Measurements from ENCODE around the gene PNMA8A. TPM values are rescaled to one million over a fixed set of nuclear protein-coding genes. Genes with fewer than 3 reads are reported as not detected.
A peak's percentile ranks its signal among the peaks of the same experiment; 100 is the strongest.

Gene PNMA8A, protein sequence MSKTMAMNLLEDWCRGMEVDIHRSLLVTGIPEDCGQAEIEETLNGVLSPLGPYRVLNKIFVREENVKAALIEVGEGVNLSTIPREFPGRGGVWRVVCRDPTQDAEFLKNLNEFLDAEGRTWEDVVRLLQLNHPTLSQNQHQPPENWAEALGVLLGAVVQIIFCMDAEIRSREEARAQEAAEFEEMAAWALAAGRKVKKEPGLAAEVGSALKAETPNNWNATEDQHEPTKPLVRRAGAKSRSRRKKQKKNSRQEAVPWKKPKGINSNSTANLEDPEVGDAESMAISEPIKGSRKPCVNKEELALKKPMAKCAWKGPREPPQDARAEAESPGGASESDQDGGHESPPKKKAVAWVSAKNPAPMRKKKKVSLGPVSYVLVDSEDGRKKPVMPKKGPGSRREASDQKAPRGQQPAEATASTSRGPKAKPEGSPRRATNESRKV
- polyA plus RNA-seq (234 and 238 TPM in 2 replicates), polyA minus RNA-seq (182 and 186 TPM in 2 replicates)

DNA sequence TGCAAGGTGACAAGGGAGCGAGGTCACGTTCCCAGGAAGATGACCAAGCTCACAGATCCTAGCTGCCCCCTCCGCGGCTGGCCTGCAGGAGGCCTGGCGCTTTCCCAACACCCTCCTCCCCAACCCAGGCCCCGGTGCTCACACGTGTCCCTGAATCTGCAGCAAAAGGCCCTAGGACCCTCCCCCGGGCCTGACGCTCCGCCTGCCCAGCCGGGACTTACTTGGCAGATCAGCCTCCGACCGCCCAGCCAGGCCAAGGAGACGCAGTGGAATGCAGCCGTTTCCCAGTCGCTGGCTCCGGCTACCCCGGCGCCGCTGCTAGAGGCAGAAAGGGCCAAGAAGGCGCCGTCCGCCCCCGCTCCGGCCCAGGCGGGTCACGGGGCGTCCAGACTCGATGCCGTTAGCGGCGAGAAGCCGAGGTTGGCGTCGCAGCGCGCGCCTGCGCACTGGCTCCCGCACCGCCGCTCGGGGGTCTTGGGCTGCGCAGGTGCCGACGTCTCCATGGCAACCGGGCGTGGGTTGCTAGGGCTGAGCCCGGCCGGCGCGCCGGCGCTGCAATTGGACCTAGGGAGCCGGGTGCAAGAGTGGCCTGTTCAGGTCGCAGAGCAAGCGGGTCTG lies at the start of gene PNMA8A:
Gene PNMA8A, minus strand, starts transcription at position 448 of the 618 bp plus-strand sequence. CDS start 528 bp downstream, outside the sequence.
- no peaks in the 10 kb centered on the region for H3K36me3 ChIP-seq (ENCODE audit: insufficient read depth, low read length)
- no peaks in the 10 kb centered on the region for H3K27me3 ChIP-seq (ENCODE audit: insufficient read depth, low read depth, low read length)
- no peaks in the 10 kb centered on the region for H3F3A ChIP-seq (ENCODE audit: insufficient read depth, low read length, poor library complexity, severe bottlenecking)
- no peaks in the 10 kb centered on the region for H3K9me3 ChIP-seq (ENCODE audit: low read length)
- no peaks in the 10 kb centered on the region for H3K9me2 ChIP-seq (ENCODE audit: insufficient read depth, low read length)
- H3K4me2 ChIP-seq (ENCODE audit: low read length) = peak within 1 kb of the TSS; percentile 81
- peak within 1 kb of the TSS; percentile 56 for H2AFZ ChIP-seq (ENCODE audit: low read depth, low read length)
- TF ChIP-seq MXI1 (conservative IDR thresholded peaks at IDR 0.05; ENCODE audit: poor library complexity, severe bottlenecking) (peak; percentile 81), EZH2 (IDR thresholded peaks at IDR 0.05; ENCODE audit: borderline replicate concordance, insufficient read depth, low read length, poor library complexity, severe bottlenecking) (no peak), SMC3 (conservative IDR thresholded peaks at IDR 0.05; ENCODE audit: poor library complexity) (no peak), POLR2AphosphoS5 (IDR thresholded peaks at IDR 0.05) (peak; percentile 88), EP300 (conservative IDR thresholded peaks at IDR 0.05; ENCODE audit: poor library complexity, severe bottlenecking) (peak; percentile 55), CTCF (IDR thresholded peaks at IDR 0.05; ENCODE audit: poor library complexity, severe bottlenecking) (no peak), RAD21 (conservative IDR thresholded peaks at IDR 0.05) (peak; percentile 55), TAF1 (IDR thresholded peaks at IDR 0.05; ENCODE audit: low read depth) (no peak)
- TF ChIP-seq, protein P1, sequence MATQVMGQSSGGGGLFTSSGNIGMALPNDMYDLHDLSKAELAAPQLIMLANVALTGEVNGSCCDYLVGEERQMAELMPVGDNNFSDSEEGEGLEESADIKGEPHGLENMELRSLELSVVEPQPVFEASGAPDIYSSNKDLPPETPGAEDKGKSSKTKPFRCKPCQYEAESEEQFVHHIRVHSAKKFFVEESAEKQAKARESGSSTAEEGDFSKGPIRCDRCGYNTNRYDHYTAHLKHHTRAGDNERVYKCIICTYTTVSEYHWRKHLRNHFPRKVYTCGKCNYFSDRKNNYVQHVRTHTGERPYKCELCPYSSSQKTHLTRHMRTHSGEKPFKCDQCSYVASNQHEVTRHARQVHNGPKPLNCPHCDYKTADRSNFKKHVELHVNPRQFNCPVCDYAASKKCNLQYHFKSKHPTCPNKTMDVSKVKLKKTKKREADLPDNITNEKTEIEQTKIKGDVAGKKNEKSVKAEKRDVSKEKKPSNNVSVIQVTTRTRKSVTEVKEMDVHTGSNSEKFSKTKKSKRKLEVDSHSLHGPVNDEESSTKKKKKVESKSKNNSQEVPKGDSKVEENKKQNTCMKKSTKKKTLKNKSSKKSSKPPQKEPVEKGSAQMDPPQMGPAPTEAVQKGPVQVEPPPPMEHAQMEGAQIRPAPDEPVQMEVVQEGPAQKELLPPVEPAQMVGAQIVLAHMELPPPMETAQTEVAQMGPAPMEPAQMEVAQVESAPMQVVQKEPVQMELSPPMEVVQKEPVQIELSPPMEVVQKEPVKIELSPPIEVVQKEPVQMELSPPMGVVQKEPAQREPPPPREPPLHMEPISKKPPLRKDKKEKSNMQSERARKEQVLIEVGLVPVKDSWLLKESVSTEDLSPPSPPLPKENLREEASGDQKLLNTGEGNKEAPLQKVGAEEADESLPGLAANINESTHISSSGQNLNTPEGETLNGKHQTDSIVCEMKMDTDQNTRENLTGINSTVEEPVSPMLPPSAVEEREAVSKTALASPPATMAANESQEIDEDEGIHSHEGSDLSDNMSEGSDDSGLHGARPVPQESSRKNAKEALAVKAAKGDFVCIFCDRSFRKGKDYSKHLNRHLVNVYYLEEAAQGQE (IDR thresholded peaks at IDR 0.05; ENCODE audit: borderline replicate concordance) = peak; percentile 62
- peaks cover 18% of the 10 kb centered on the region for H3K79me2 ChIP-seq (replicated peaks; ENCODE audit: insufficient read depth, low read length)
- peak within 1 kb of the TSS; percentile 98 for H3K4me3 ChIP-seq (ENCODE audit: low read length)
- H3K9ac ChIP-seq (ENCODE audit: low read length) = peak within 1 kb of the TSS; percentile 98
- H3K27ac ChIP-seq (ENCODE audit: low read length) = peak within 1 kb of the TSS; percentile 90
- H4K20me1 ChIP-seq (ENCODE audit: insufficient read depth) = no peaks in the 10 kb centered on the region

DNA sequence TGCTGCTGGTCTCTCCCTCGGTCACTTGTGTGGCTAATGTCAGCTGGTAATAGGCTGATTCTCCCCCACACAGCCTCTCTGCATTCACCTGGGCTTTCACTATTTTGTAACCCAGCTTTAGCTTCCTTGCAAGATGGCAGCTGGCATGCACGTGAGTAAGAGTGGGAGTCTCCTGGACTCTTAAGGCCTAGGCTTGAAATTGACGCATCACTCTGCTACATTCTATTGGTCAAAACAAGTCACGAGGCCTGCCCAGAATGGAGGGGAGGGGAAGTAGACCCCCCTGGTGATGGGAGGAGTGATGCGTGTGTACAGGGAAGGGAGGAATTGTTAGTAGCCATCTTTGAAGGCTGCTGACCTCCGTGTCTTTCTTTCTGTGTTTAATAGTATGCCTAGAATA lies 49.3 kb upstream of the PNMA8A start:
- Histone ChIP-seq H3K9ac (ENCODE audit: low read length) (no peak overlapping the region), H3K4me2 (ENCODE audit: low read length) (no peak overlapping the region), H3K9me3 (ENCODE audit: low read length) (no peaks in the 10 kb centered on the region), H3K27ac (ENCODE audit: low read length) (no peak overlapping the region), H3K79me2 (replicated peaks; ENCODE audit: insufficient read depth, low read length) (no peaks in the 10 kb centered on the region), H3F3A (ENCODE audit: insufficient read depth, low read length, poor library complexity, severe bottlenecking) (no peaks in the 10 kb centered on the region), H3K9me2 (ENCODE audit: insufficient read depth, low read length) (no peaks in the 10 kb centered on the region), H3K27me3 (ENCODE audit: insufficient read depth, low read depth, low read length) (no peaks in the 10 kb centered on the region), H2AFZ (ENCODE audit: low read depth, low read length) (no peak overlapping the region), H3K4me3 (ENCODE audit: low read length) (no peak overlapping the region), H4K20me1 (ENCODE audit: insufficient read depth) (no peaks in the 10 kb centered on the region), H3K36me3 (ENCODE audit: insufficient read depth, low read length) (no peaks in the 10 kb centered on the region)
- TF ChIP-seq EP300 (conservative IDR thresholded peaks at IDR 0.05; ENCODE audit: poor library complexity, severe bottlenecking) = no peak
- TF ChIP-seq CTCF (IDR thresholded peaks at IDR 0.05; ENCODE audit: poor library complexity, severe bottlenecking) = no peak

Measured in neural cell (in vitro differentiated cells).